Fibroblast of pulmonary artery (primary cell): Measurements from ENCODE around the gene EAF2.

Experiments
- DNase-seq: peaks from one replicate; pipeline ENCODE4 v3.0.0-alpha.2; 2010; ENCODE audit warnings: low read depth
- H3K4me3 ChIP-seq: replicated peaks from 2 replicates; pipeline ENCODE4 v1.5.1; 2011; ENCODE audit warnings: low read depth, mild to moderate bottlenecking, control low read depth, low read length, moderate library complexity
- TF ChIP-seq, protein P1 (sequence below): IDR thresholded peaks from 2 replicates; pipeline ENCODE4 v1.5.1; 2011; ENCODE audit warnings: mild to moderate bottlenecking, control low read depth, low read length, inconsistent platforms; ENCODE audit errors: missing control alignments

EAF2 gene

DNA sequence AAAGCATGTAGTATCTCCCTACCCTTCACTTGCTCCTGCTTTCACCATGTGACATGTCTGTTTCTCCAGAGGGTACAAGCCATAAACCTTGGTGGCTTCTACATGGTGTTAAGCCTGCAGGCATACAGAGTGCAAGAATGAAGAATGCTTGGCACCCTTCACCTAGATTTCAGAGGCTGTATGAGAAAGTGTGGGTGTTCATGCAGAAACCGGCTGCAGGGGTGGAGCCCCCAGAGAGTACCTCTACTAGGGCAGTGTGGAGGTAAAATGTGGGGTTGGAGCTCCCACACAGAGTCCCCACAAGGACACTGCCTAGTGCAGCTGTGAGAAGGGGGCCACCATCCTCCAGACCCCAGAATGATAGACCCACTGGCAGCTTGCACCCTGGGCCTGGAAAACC is 91.4 kb downstream of the EAF2 start:
- DNase-seq, result no peak
- TF ChIP-seq, protein P1, sequence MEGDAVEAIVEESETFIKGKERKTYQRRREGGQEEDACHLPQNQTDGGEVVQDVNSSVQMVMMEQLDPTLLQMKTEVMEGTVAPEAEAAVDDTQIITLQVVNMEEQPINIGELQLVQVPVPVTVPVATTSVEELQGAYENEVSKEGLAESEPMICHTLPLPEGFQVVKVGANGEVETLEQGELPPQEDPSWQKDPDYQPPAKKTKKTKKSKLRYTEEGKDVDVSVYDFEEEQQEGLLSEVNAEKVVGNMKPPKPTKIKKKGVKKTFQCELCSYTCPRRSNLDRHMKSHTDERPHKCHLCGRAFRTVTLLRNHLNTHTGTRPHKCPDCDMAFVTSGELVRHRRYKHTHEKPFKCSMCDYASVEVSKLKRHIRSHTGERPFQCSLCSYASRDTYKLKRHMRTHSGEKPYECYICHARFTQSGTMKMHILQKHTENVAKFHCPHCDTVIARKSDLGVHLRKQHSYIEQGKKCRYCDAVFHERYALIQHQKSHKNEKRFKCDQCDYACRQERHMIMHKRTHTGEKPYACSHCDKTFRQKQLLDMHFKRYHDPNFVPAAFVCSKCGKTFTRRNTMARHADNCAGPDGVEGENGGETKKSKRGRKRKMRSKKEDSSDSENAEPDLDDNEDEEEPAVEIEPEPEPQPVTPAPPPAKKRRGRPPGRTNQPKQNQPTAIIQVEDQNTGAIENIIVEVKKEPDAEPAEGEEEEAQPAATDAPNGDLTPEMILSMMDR, result no peak
- H3K4me3 ChIP-seq, result no peak overlapping the region
